GM12878 (cell line): ENCODE results near the gene SSBP2. TPM values are rescaled to one million over a fixed set of nuclear protein-coding genes. Genes with fewer than 3 reads are reported as not detected.

Experiments used
- EGR1 ChIP-seq, 2 experiments: IDR thresholded peaks; 1 replicate in 1 of 2; 2 replicates in 1 of 2; pipeline ENCODE4 v1.6.1; 2011 to 2012; ENCODE audit warnings: low read depth in 2 of 2, low read length in 2 of 2, borderline replicate concordance in 1 of 2, mild to moderate bottlenecking in 1 of 2, moderate library complexity in 1 of 2
- EP300 ChIP-seq, 2 experiments: fragments of 150-350 bp in 1 of 2; IDR thresholded peaks; 2 replicates each; pipeline ENCODE4 v1.6.1; 2011 to 2012; ENCODE audit warnings: low read depth in 2 of 2, low read length in 2 of 2, borderline replicate concordance in 1 of 2, improper control_type of control experiment in 1 of 2, inconsistent platforms in 1 of 2; ENCODE audit not compliant: control insufficient read depth in 1 of 2
- FOXK2 ChIP-seq: fragments of 450-650 bp; IDR thresholded peaks from 2 replicates; pipeline ENCODE4 v1.6.1; 2017; ENCODE audit warnings: mild to moderate bottlenecking, moderate library complexity
- IKZF2 ChIP-seq, 2 experiments: fragments of 450-650 bp; IDR thresholded peaks; 2 replicates each; pipeline ENCODE4 v1.6.1; 2017; ENCODE audit warnings: mild to moderate bottlenecking in 2 of 2, moderate library complexity in 2 of 2
- IRF4 ChIP-seq: IDR thresholded peaks from 2 replicates; pipeline ENCODE4 v1.6.1; 2011; ENCODE audit warnings: low read depth, low read length
- JUNB ChIP-seq: IDR thresholded peaks from 2 replicates; pipeline ENCODE4 v1.6.1; 2016; ENCODE audit warnings: antibody characterized with exemption, mild to moderate bottlenecking
- MEF2A ChIP-seq: IDR thresholded peaks from 2 replicates; pipeline ENCODE4 v1.6.1; 2011; ENCODE audit warnings: low read depth, mild to moderate bottlenecking, low read length, moderate library complexity; ENCODE audit not compliant: insufficient read depth
- MXI1 ChIP-seq: fragments of 150-350 bp; IDR thresholded peaks from 2 replicates; pipeline ENCODE4 v1.6.1; 2011; ENCODE audit warnings: low read depth, mild to moderate bottlenecking, inconsistent platforms, low read length, improper control_type of control experiment
- MYB ChIP-seq: fragments of 150-350 bp; IDR thresholded peaks from 2 replicates; pipeline ENCODE4 v1.6.1; 2014; ENCODE audit warnings: mild to moderate bottlenecking, low read depth, low read length, borderline replicate concordance
- PAX8 ChIP-seq: fragments of 450-650 bp; IDR thresholded peaks from 2 replicates; pipeline ENCODE4 v1.6.1; 2017; ENCODE audit warnings: mild to moderate bottlenecking, moderate library complexity
- POLR2AphosphoS2 ChIP-seq: IDR thresholded peaks from 2 replicates; pipeline ENCODE4 v1.6.1; 2011; ENCODE audit warnings: low read depth, mild to moderate bottlenecking, low read length, improper control_type of control experiment, moderate library complexity
- POLR2AphosphoS5 ChIP-seq: IDR thresholded peaks from 2 replicates; pipeline ENCODE4 v1.6.1; 2011; ENCODE audit warnings: mild to moderate bottlenecking, low read length, inconsistent platforms
- SUPT20H ChIP-seq: IDR thresholded peaks from 2 replicates; pipeline ENCODE4 v1.6.1; 2011; ENCODE audit warnings: low read depth, mild to moderate bottlenecking, low read length, moderate library complexity, borderline replicate concordance; ENCODE audit not compliant: control insufficient read depth
- SUZ12 ChIP-seq: fragments of 200-600 bp; sonication (generic); IDR thresholded peaks from one replicate; pipeline ENCODE4 v1.6.1; 2018; ENCODE audit warnings: antibody characterized with exemption, mild to moderate bottlenecking; ENCODE audit not compliant: unreplicated experiment
- TCF12 ChIP-seq: IDR thresholded peaks from 2 replicates; pipeline ENCODE4 v1.6.1; 2011; ENCODE audit warnings: low read depth, mild to moderate bottlenecking, low read length
- WRNIP1 ChIP-seq: IDR thresholded peaks from 2 replicates; pipeline ENCODE4 v1.6.1; 2011; ENCODE audit warnings: low read depth, low read length, improper control_type of control experiment, borderline replicate concordance
- YY1 ChIP-seq: IDR thresholded peaks from 2 replicates; pipeline ENCODE4 v1.6.1; 2011; ENCODE audit warnings: low read depth, mild to moderate bottlenecking, low read length
- polyA plus RNA-seq, 11 experiments: library from polyadenylated mRNA; depleted of rRNA in 4 of 11; unstranded in 6 of 11; stranded (reverse) in 5 of 11; fragments of >200 nt; fragmentation: Nextera tagmentation in 4 of 11; fragmentation: Illumina TruSeq in 1 of 11; extraction: Ambion mirVana in 4 of 11; extraction: Trizol in 1 of 11; gene quantifications; 1 replicate in 1 of 11; 2 replicates in 10 of 11; pipeline versions ENCODE4 v1.2.1 to v1.2.3, GENCODE V29; 2011 to 2016; ENCODE audit warnings: inconsistent platforms in 2 of 11, missing spikeins in 2 of 11, low read depth in 1 of 11
- total RNA-seq, 4 experiments: library from RNA; depleted of rRNA in 3 of 4; stranded (reverse); fragments of >200 nt in 3 of 4; fragmentation: Illumina TruSeq in 1 of 4; extraction: Trizol in 1 of 4; gene quantifications; 2 replicates each; pipeline versions ENCODE4 v1.2.1 to v1.2.3, GENCODE V29; 2013 to 2021
- TF ChIP-seq, protein P1 (sequence below): IDR thresholded peaks from 2 replicates; pipeline ENCODE4 v1.6.1; 2012; ENCODE audit warnings: low read length, inconsistent platforms
- TF ChIP-seq, protein P2 (sequence below): fragments of 450-650 bp; IDR thresholded peaks from 2 replicates; pipeline ENCODE4 v1.6.1; 2016; ENCODE audit warnings: mild to moderate bottlenecking
- TF ChIP-seq, protein P3 (sequence below): fragments of 450-650 bp; conservative IDR thresholded peaks from 2 replicates; pipeline ENCODE4 v1.6.1; 2017; ENCODE audit warnings: mild to moderate bottlenecking, moderate library complexity
- TF ChIP-seq, protein P4 (sequence below): IDR thresholded peaks from 2 replicates; pipeline ENCODE4 v1.6.1; 2012; ENCODE audit warnings: mild to moderate bottlenecking, low read depth, low read length

The SSBP2 gene
- total and polyA plus RNA-seq, 10 of the 15 experiments (the other 5 are each of a cell fraction or from before 2014, with no cell fraction given), result 52.2 to 132 (median 110) TPM

DNA sequence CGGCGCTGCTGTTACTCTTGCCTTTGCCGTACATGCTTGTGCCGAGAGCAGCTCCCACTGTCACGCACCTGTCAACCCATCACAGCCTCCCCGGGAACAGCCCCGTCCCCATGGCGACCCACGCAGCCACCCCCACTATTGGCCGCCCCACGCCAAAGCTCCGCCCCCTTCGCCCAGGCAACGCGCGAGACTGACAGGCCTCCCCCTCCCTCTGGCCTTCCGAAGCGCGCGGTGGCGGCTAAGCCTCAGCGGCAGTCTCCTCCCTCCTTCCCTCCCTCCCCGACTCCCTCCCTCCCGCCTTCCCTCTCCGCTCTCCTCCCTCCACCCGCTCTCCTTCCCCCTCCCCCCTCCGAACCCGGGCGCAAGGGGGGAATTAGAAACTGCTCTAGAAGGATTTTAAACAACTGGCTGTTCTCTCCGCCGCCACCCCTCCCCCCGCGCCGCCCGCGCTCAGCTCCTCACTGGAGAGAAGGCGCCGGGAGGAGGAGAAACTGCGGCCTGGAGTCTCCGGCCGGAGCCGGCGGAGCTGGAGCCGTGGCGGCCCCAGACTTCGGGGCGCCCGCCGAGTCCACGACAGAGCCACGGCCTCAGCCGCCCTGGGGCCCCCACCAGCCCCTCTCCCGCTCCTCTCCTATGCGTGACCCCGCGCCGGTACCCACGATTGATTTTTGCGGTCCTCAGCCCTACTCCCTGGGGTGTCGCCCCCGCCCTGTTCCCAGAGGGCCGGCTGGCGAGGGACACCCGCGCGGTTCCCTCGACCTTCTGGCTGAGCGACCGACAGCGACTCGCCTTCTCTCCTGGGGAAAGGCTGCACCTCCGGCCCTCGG, at the start of gene SSBP2 (continued):
- TF ChIP-seq SUPT20H (no peak), EGR1 (IDR thresholded peaks at IDR 0.05; ENCODE audit: borderline replicate concordance in 1 of 2, low read depth in 2 of 2, low read length in 2 of 2) (peak in 1 of 2 experiments; percentile 87; a peak in 2 of 3 replicates), WRNIP1 (no peak), YY1 (peak; percentile 84), MEF2A (peak; percentile 89), MXI1 (peak; percentile 99), IKZF2 (IDR thresholded peaks at IDR 0.05) (peak; percentile 86 to 87), POLR2AphosphoS5 (no peak; the same call in 1 of the 2 replicates), PAX8 (no peak), SUZ12 (no peak), JUNB (no peak), POLR2AphosphoS2 (no peak; the same call in 1 of the 2 replicates), EP300 (IDR thresholded peaks at IDR 0.05; ENCODE audit: borderline replicate concordance in 1 of 2, control insufficient read depth in 1 of 2, low read depth in 2 of 2, low read length in 2 of 2) (peak; percentile 60 to 99; a peak in 3 of 4 replicates), TCF12 (peak; percentile 8; the same call in 1 of the 2 replicates), MYB (no peak), FOXK2 (no peak), IRF4 (0 out of 2 replicates have a peak, but pooled peaks have one; percentile 20)
- TF ChIP-seq, protein P1, sequence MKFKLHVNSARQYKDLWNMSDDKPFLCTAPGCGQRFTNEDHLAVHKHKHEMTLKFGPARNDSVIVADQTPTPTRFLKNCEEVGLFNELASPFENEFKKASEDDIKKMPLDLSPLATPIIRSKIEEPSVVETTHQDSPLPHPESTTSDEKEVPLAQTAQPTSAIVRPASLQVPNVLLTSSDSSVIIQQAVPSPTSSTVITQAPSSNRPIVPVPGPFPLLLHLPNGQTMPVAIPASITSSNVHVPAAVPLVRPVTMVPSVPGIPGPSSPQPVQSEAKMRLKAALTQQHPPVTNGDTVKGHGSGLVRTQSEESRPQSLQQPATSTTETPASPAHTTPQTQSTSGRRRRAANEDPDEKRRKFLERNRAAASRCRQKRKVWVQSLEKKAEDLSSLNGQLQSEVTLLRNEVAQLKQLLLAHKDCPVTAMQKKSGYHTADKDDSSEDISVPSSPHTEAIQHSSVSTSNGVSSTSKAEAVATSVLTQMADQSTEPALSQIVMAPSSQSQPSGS, result no peak
- TF ChIP-seq, protein P2, sequence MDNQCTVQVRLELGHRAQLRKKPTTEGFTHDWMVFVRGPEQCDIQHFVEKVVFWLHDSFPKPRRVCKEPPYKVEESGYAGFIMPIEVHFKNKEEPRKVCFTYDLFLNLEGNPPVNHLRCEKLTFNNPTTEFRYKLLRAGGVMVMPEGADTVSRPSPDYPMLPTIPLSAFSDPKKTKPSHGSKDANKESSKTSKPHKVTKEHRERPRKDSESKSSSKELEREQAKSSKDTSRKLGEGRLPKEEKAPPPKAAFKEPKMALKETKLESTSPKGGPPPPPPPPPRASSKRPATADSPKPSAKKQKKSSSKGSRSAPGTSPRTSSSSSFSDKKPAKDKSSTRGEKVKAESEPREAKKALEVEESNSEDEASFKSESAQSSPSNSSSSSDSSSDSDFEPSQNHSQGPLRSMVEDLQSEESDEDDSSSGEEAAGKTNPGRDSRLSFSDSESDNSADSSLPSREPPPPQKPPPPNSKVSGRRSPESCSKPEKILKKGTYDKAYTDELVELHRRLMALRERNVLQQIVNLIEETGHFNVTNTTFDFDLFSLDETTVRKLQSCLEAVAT, result peak; percentile 91
- TF ChIP-seq, protein P3, sequence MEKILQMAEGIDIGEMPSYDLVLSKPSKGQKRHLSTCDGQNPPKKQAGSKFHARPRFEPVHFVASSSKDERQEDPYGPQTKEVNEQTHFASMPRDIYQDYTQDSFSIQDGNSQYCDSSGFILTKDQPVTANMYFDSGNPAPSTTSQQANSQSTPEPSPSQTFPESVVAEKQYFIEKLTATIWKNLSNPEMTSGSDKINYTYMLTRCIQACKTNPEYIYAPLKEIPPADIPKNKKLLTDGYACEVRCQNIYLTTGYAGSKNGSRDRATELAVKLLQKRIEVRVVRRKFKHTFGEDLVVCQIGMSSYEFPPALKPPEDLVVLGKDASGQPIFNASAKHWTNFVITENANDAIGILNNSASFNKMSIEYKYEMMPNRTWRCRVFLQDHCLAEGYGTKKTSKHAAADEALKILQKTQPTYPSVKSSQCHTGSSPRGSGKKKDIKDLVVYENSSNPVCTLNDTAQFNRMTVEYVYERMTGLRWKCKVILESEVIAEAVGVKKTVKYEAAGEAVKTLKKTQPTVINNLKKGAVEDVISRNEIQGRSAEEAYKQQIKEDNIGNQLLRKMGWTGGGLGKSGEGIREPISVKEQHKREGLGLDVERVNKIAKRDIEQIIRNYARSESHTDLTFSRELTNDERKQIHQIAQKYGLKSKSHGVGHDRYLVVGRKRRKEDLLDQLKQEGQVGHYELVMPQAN, result no peak; the same call in none of the 2 replicates
- TF ChIP-seq, protein P4, sequence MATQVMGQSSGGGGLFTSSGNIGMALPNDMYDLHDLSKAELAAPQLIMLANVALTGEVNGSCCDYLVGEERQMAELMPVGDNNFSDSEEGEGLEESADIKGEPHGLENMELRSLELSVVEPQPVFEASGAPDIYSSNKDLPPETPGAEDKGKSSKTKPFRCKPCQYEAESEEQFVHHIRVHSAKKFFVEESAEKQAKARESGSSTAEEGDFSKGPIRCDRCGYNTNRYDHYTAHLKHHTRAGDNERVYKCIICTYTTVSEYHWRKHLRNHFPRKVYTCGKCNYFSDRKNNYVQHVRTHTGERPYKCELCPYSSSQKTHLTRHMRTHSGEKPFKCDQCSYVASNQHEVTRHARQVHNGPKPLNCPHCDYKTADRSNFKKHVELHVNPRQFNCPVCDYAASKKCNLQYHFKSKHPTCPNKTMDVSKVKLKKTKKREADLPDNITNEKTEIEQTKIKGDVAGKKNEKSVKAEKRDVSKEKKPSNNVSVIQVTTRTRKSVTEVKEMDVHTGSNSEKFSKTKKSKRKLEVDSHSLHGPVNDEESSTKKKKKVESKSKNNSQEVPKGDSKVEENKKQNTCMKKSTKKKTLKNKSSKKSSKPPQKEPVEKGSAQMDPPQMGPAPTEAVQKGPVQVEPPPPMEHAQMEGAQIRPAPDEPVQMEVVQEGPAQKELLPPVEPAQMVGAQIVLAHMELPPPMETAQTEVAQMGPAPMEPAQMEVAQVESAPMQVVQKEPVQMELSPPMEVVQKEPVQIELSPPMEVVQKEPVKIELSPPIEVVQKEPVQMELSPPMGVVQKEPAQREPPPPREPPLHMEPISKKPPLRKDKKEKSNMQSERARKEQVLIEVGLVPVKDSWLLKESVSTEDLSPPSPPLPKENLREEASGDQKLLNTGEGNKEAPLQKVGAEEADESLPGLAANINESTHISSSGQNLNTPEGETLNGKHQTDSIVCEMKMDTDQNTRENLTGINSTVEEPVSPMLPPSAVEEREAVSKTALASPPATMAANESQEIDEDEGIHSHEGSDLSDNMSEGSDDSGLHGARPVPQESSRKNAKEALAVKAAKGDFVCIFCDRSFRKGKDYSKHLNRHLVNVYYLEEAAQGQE, result peak; percentile 36; the same call in 1 of the 2 replicates
